IMR-90 (cell line): Measurements from ENCODE around the gene KCNAB3. TPM values are rescaled to one million over a fixed set of nuclear protein-coding genes. Genes with fewer than 3 reads are reported as not detected.

Source experiments
- ATAC-seq: fragments of 200-7000 bp; cut with Tn5 transposase; 2 replicates; pipeline ENCODE4 v1.9.1; 2020; ENCODE audit warnings: low read depth, mild to moderate bottlenecking, moderate library complexity
- BruUV-seq: library from RNA; stranded (reverse); fragments of 400-500 nt; replicated peaks from 2 replicates; lab custom pipeline; 2021; lab: Mats Ljungman, UMichigan
- CTCF ChIA-PET: fragments of 300-600 bp; formaldehyde crosslinking; extraction: SDS; loops from one replicate; lab custom pipeline; 2021; ENCODE audit warnings: antibody characterized with exemption; lab: Yijun Ruan, JAX
- POLR2A ChIA-PET: fragments of 300-600 bp; sonication (Branson Sonifier 250); formaldehyde crosslinking; loops from one replicate; lab custom pipeline; 2022; ENCODE audit warnings: antibody characterized with exemption; ENCODE audit not compliant: unreplicated experiment; lab: Charles Lee
- DNase-seq: peaks from one replicate; pipeline ENCODE4 v3.0.0; 2013
- H2AFZ ChIP-seq: replicated peaks from 2 replicates; pipeline ENCODE3; 2013; ENCODE audit warnings: low read length, mild to moderate bottlenecking; ENCODE audit not compliant: poor library complexity
- H2AK5ac ChIP-seq: 2 replicates; pipeline ENCODE4 v1.6.1; 2013; ENCODE audit warnings: low read depth, low read length, inconsistent platforms
- H2AK9ac ChIP-seq: replicated peaks from 2 replicates; pipeline ENCODE3; 2013; ENCODE audit warnings: mild to moderate bottlenecking, low read depth, low read length, moderate library complexity; ENCODE audit not compliant: poor library complexity
- H2BK120ac ChIP-seq: 2 replicates; pipeline ENCODE4 v1.6.1; 2013; ENCODE audit warnings: low read depth, low read length, inconsistent platforms
- H2BK15ac ChIP-seq: 3 replicates; pipeline ENCODE4 v1.6.1; 2013; ENCODE audit warnings: low read depth, low read length, inconsistent platforms
- H2BK20ac ChIP-seq: 2 replicates; pipeline ENCODE4 v1.6.1; 2013; ENCODE audit warnings: low read depth, mild to moderate bottlenecking, inconsistent platforms, low read length, moderate library complexity
- H2BK5ac ChIP-seq: 2 replicates; pipeline ENCODE4 v1.6.1; 2013; ENCODE audit warnings: mild to moderate bottlenecking, low read depth, low read length, inconsistent platforms; ENCODE audit not compliant: poor library complexity, severe bottlenecking
- H3K14ac ChIP-seq: replicated peaks from 2 replicates; pipeline ENCODE4 v1.6.1; 2013; ENCODE audit warnings: low read depth, low read length, inconsistent platforms
- H3K18ac ChIP-seq: 2 replicates; pipeline ENCODE4 v1.6.1; 2013; ENCODE audit warnings: low read depth, low read length, control low read depth
- H3K23ac ChIP-seq: 2 replicates; pipeline ENCODE4 v1.6.1; 2013; ENCODE audit warnings: low read depth, low read length, inconsistent platforms
- H3K27ac ChIP-seq: 2 replicates; pipeline ENCODE4 v1.5.1; 2013; ENCODE audit warnings: mild to moderate bottlenecking, control low read depth, low read length; ENCODE audit not compliant: insufficient read depth
- H3K27me3 ChIP-seq: 2 replicates; pipeline ENCODE4 v1.6.1; 2013; ENCODE audit warnings: low read length; ENCODE audit not compliant: control insufficient read depth, insufficient read depth
- H3K36me3 ChIP-seq: 2 replicates; pipeline ENCODE4 v1.6.1; 2013; ENCODE audit warnings: low read length, mixed read lengths; ENCODE audit not compliant: control insufficient read depth, insufficient read depth
- H3K4ac ChIP-seq: 2 replicates; pipeline ENCODE4 v1.6.1; 2013; ENCODE audit warnings: low read depth, low read length, inconsistent platforms
- H3K4me1 ChIP-seq: 2 replicates; pipeline ENCODE4 v1.6.1; 2013; ENCODE audit warnings: low read length, mixed read lengths; ENCODE audit not compliant: control insufficient read depth, insufficient read depth
- H3K4me2 ChIP-seq: 2 replicates; pipeline ENCODE4 v1.6.1; 2013; ENCODE audit warnings: low read depth, mild to moderate bottlenecking, control low read depth, low read length, moderate library complexity
- H3K4me3 ChIP-seq: 2 replicates; pipeline ENCODE4 v1.5.1; 2013; ENCODE audit warnings: low read depth, mild to moderate bottlenecking, control low read depth, low read length, moderate library complexity; ENCODE audit not compliant: insufficient read depth
- H3K56ac ChIP-seq: 2 replicates; pipeline ENCODE4 v1.6.1; 2013; ENCODE audit warnings: low read length, inconsistent platforms; ENCODE audit not compliant: insufficient read depth; ENCODE audit errors: extremely low read depth
- H3K79me1 ChIP-seq, 2 experiments: 2 replicates each; pipeline ENCODE4 v1.6.1; 2013; ENCODE audit warnings: low read length in 2 of 2, inconsistent platforms in 1 of 2, low read depth in 1 of 2
- H3K9ac ChIP-seq: 2 replicates; pipeline ENCODE4 v1.6.1; 2013; ENCODE audit warnings: low read depth, low read length, control low read depth
- H3K9me1 ChIP-seq: 2 replicates; pipeline ENCODE4 v1.6.1; 2013; ENCODE audit warnings: low read length, inconsistent platforms; ENCODE audit not compliant: insufficient read depth
- H3K9me3 ChIP-seq: 2 replicates; pipeline ENCODE4 v1.6.1; 2013; ENCODE audit warnings: low read length; ENCODE audit not compliant: control insufficient read depth, insufficient read depth
- H4K20me1 ChIP-seq: 2 replicates; pipeline ENCODE4 v1.6.1; 2013; ENCODE audit warnings: low read length, inconsistent platforms; ENCODE audit not compliant: insufficient read depth
- H4K5ac ChIP-seq: 2 replicates; pipeline ENCODE4 v1.6.1; 2013; ENCODE audit warnings: mild to moderate bottlenecking, low read depth, low read length, control low read depth
- H4K8ac ChIP-seq, 2 experiments: 2 replicates each; pipeline ENCODE4 v1.6.1; 2013; ENCODE audit warnings: low read depth in 2 of 2, low read length in 2 of 2, control low read depth in 1 of 2, inconsistent platforms in 1 of 2
- H4K91ac ChIP-seq: 2 replicates; pipeline ENCODE4 v1.6.1; 2013; ENCODE audit warnings: low read depth, low read length, inconsistent platforms; ENCODE audit not compliant: insufficient read depth
- BHLHE40 ChIP-seq: fragments of 150-350 bp; IDR thresholded peaks from 2 replicates; pipeline ENCODE4 v1.6.1; 2016; ENCODE audit warnings: mild to moderate bottlenecking, low read depth, low read length
- CEBPB ChIP-seq: IDR thresholded peaks from 2 replicates; pipeline ENCODE4 v1.6.1; 2012; ENCODE audit warnings: low read depth, low read length, improper control_type of control experiment
- CHD1 ChIP-seq: IDR thresholded peaks from 2 replicates; pipeline ENCODE4 v1.6.1; 2012; ENCODE audit warnings: low read depth, low read length, improper control_type of control experiment
- ELK1 ChIP-seq: fragments of 150-350 bp; IDR thresholded peaks from 2 replicates; pipeline ENCODE4 v1.6.1; 2016; ENCODE audit warnings: low read depth, mild to moderate bottlenecking, low read length, moderate library complexity, borderline replicate concordance
- FOS ChIP-seq: fragments of 150-350 bp; IDR thresholded peaks from 2 replicates; pipeline ENCODE4 v1.6.1; 2016; ENCODE audit warnings: low read depth, low read length
- MAFK ChIP-seq: IDR thresholded peaks from 2 replicates; pipeline ENCODE4 v1.6.1; 2012; ENCODE audit warnings: low read depth, low read length, improper control_type of control experiment
- MAZ ChIP-seq: IDR thresholded peaks from 2 replicates; pipeline ENCODE4 v1.6.1; 2012; ENCODE audit warnings: low read depth, mild to moderate bottlenecking, low read length, improper control_type of control experiment, moderate library complexity, borderline replicate concordance
- MXI1 ChIP-seq: IDR thresholded peaks from 2 replicates; pipeline ENCODE4 v1.6.1; 2012; ENCODE audit warnings: low read depth, mild to moderate bottlenecking, low read length, moderate library complexity, borderline replicate concordance
- NFE2L2 ChIP-seq: fragments of 150-350 bp; IDR thresholded peaks from 2 replicates; pipeline ENCODE4 v1.6.1; 2016; ENCODE audit warnings: low read depth, mild to moderate bottlenecking, low read length
- POLR2A ChIP-seq: IDR thresholded peaks from 2 replicates; pipeline ENCODE4 v1.6.1; 2012; ENCODE audit warnings: mild to moderate bottlenecking, low read depth, low read length
- RAD21 ChIP-seq: IDR thresholded peaks from 2 replicates; pipeline ENCODE4 v1.6.1; 2012; ENCODE audit warnings: low read length, improper control_type of control experiment
- RCOR1 ChIP-seq: IDR thresholded peaks from 2 replicates; pipeline ENCODE4 v1.6.1; 2012; ENCODE audit warnings: mild to moderate bottlenecking, low read length, improper control_type of control experiment; ENCODE audit not compliant: insufficient replicate concordance
- RFX5 ChIP-seq: IDR thresholded peaks from 2 replicates; pipeline ENCODE4 v1.8.0; 2012; ENCODE audit warnings: low read depth, mild to moderate bottlenecking, low read length, moderate library complexity
- SMC3 ChIP-seq: fragments of 150-350 bp; IDR thresholded peaks from 2 replicates; pipeline ENCODE4 v1.6.1; 2016; ENCODE audit warnings: low read depth, mild to moderate bottlenecking, antibody characterized with exemption, low read length, moderate library complexity
- USF2 ChIP-seq: fragments of 150-350 bp; IDR thresholded peaks from 2 replicates; pipeline ENCODE4 v1.6.1; 2017; ENCODE audit warnings: mild to moderate bottlenecking, antibody characterized with exemption, low read length, low read depth
- WGBS, 2 experiments: methylation state at CpG; one replicate each; pipeline versions ENCODE4 v1.1.5 to v1.1.7; 2013; ENCODE audit warnings: missing lambda C conversion rate in 2 of 2; ENCODE audit not compliant: insufficient read length in 1 of 2; ENCODE audit errors: extremely low coverage in 2 of 2; 5-methylcytosine and 5-hydroxymethylcytosine counted together
- dilution Hi-C: fragments of 300-500 bp; cut with HindIII; formaldehyde crosslinking; loops from one replicate; pipeline ENCODE4 v1.14.3; 2018; ENCODE audit warnings: low sequenced_read_pairs; ENCODE audit not compliant: unreplicated experiment
- in situ Hi-C: fragments of 300-500 bp; cut with MboI; formaldehyde crosslinking; loops from 3 replicates; pipeline ENCODE4 v1.14.3; 2019; ENCODE audit warnings: low sequenced_read_pairs, inconsistent platforms, mixed read lengths
- intact Hi-C: fragments of 100-400 bp; cut with micrococcal nuclease; formaldehyde crosslinking; loops from 2 replicates; pipeline ENCODE4 v1.10.0; 2022
- polyA plus RNA-seq, 3 experiments: library from polyadenylated mRNA; depleted of rRNA; stranded (reverse); fragments of >200 nt; gene quantifications; 2 replicates each; pipeline ENCODE4 v1.2.3, GENCODE V29; 2012; ENCODE audit warnings: low replicate concordance in 1 of 3
- total RNA-seq: library from RNA; depleted of rRNA; stranded (reverse); fragments of >200 nt; gene quantifications from 2 replicates; pipeline ENCODE4 v1.2.3, GENCODE V29; 2012
- TF ChIP-seq, protein P1 (sequence below): conservative IDR thresholded peaks from 2 replicates; pipeline ENCODE4 v1.5.1; 2012; ENCODE audit warnings: mild to moderate bottlenecking, low read depth, low read length, improper control_type of control experiment

Gene KCNAB3
- total and polyA plus RNA-seq, 2 of the 4 experiments (the other 2 are of a cell fraction), result 0.36 to 4.2 TPM

DNA sequence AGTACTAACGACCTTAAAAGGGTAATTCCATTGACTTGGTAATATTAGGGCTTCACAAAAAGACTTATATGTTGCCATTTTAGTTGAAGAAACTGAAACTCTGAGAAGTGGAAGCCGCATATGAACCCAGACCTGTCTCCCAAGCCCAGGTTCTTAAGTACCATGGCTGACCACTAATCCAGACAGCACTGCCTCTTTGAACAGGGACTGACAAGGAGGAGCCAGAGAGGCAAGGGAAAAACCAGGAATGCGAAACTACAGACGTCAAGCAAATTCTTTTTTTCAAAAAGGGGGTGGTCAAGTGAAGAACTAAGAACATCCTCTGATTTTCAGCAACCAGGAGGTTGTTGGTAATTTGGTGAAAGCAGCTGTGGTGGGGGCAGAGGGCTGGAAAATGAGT is 56.6 kb downstream of the KCNAB3 start:
- intact Hi-C loops, result no loop called here

More for the DNA sequence above, 56.6 kb downstream of the KCNAB3 start:
- Histone ChIP-seq H2AK5ac (no peak overlapping the region), H4K8ac (no peak overlapping the region), H3K27ac (no peak overlapping the region), H3K4ac (no peak overlapping the region), H3K23ac (no peak overlapping the region), H4K91ac (no peak overlapping the region), H3K18ac (no peak overlapping the region), H3K36me3 (peaks cover 9% of the 10 kb centered on the region; the same call in 1 of the 2 replicates), H3K56ac (no peak overlapping the region), H2BK120ac (no peak overlapping the region), H3K4me1 (no peaks in the 10 kb centered on the region), H4K5ac (no peak overlapping the region), H3K27me3 (no peaks in the 10 kb centered on the region), H3K9me3 (no peaks in the 10 kb centered on the region), H3K79me1 (peaks cover 7 to 13% of the 10 kb centered on the region in 2 experiments), H2BK20ac (no peak overlapping the region), H3K9me1 (no peaks in the 10 kb centered on the region; the same call in 1 of the 2 replicates), H3K9ac (no peak overlapping the region), H2BK15ac (no peak overlapping the region), H3K14ac (no peak overlapping the region), H2BK5ac (no peak overlapping the region), H2AK9ac (no peak overlapping the region), H3K4me2 (no peak overlapping the region), H3K4me3 (no peak overlapping the region), H4K20me1 (no peaks in the 10 kb centered on the region), H2AFZ (no peak overlapping the region)
- BruUV-seq, result no TSS peak
- TF ChIP-seq RCOR1 (no peak), CEBPB (no peak), BHLHE40 (no peak), USF2 (no peak), MXI1 (no peak), RFX5 (no peak), CHD1 (no peak), POLR2A (no peak), NFE2L2 (no peak), MAZ (no peak), RAD21 (no peak), MAFK (no peak), SMC3 (no peak), FOS (no peak), ELK1 (no peak)
- TF ChIP-seq, protein P1, sequence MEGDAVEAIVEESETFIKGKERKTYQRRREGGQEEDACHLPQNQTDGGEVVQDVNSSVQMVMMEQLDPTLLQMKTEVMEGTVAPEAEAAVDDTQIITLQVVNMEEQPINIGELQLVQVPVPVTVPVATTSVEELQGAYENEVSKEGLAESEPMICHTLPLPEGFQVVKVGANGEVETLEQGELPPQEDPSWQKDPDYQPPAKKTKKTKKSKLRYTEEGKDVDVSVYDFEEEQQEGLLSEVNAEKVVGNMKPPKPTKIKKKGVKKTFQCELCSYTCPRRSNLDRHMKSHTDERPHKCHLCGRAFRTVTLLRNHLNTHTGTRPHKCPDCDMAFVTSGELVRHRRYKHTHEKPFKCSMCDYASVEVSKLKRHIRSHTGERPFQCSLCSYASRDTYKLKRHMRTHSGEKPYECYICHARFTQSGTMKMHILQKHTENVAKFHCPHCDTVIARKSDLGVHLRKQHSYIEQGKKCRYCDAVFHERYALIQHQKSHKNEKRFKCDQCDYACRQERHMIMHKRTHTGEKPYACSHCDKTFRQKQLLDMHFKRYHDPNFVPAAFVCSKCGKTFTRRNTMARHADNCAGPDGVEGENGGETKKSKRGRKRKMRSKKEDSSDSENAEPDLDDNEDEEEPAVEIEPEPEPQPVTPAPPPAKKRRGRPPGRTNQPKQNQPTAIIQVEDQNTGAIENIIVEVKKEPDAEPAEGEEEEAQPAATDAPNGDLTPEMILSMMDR, result no peak
- ATAC-seq (no peak), DNase-seq (peak; percentile 30)
- ChIA-PET CTCF (no interaction called here), POLR2A (no interaction called here)
- in situ Hi-C loops, result no loop called here
- dilution Hi-C loops, result no loop called here
- 82% methylated on average over 3 of the region's 4 CpGs; no CpG with 5 or more reads in 1 of the 2 experiments for WGBS, 2 experiments
